GM21786 (cell line): Measurements from ENCODE around the gene ADARB1.

Experiments
- ATAC-seq: cut with Tn5 transposase; IDR thresholded peaks from one replicate; pipeline ENCODE4 v1.9.1; 2021; ENCODE audit not compliant: unreplicated experiment

The ADARB1 gene

GRCh38 chr21:45039317-45040156, 34.8 kb upstream of the ADARB1 start:
- no peak for ATAC-seq

- ATAC-seq = no peak
Observed at GRCh38 chr21:45040157-45040711, 34.1 kb upstream of the ADARB1 start.

GRCh38 chr21:45040739-45041138, 33.6 kb upstream of the ADARB1 start:
- no peak for ATAC-seq

GRCh38 chr21:45041351-45041805, 33.0 kb upstream of the ADARB1 start:
- no peak for ATAC-seq

DNA sequence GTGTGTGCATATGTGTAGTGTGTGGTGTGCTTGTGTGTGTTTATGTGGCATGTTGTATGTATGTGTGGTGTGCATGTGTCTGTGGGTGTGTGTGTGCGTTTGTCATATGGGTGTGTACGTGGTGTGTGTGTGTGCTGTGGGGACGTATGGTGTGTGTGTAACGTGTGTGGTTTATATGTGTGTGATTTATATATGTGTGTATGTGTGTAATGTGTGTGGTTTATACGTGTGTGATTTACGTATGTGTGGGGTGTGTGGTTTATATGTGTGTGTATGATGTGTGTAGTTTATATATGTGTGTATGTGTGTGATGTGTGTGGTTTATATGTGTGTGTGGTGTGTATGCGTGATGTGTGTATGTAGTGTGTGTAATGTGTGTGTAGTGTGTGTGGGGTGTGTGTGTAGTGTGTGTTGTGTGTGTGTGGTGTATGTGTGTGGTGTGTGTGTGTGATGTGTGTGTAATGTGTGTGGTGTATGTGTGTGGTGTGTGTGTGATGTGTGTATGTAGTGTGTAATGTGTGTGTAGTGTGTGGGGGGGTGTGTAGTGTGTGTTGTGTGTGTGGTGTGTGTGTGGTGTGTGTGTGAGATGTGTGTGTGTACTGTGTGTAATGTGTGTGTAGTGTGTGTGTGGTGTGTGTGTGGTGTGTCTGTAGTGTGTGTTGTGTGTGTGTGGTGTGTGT, 32.3 kb upstream of the ADARB1 start:
- ATAC-seq = no peak

DNA sequence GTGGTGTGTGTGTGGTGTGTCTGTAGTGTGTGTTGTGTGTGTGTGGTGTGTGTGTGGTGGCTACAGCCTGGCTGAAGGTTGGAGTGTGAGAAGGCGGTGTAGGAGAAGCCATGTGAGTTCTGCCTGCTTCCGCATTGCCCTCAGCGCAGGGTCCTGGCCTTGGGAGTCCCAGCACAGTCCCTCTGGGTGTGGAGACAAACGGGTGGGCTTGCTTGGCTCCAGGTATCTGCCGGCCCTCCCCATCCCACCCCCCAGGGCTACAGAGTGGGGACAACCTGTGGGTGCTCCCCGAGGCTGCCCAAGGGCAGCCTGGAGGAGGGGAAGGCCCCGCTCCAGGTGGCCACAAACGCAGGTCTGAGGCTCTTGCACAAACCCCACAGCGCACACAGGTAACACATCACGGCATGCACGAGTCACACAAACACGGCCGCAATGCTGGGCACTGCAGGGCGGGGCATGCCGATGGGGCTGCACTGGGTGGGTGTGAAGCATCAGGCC, 31.7 kb upstream of the ADARB1 start:
- no peak for ATAC-seq

- ATAC-seq = no peak
Observed at GRCh38 chr21:45043541-45044020, 30.8 kb upstream of the ADARB1 start.

DNA sequence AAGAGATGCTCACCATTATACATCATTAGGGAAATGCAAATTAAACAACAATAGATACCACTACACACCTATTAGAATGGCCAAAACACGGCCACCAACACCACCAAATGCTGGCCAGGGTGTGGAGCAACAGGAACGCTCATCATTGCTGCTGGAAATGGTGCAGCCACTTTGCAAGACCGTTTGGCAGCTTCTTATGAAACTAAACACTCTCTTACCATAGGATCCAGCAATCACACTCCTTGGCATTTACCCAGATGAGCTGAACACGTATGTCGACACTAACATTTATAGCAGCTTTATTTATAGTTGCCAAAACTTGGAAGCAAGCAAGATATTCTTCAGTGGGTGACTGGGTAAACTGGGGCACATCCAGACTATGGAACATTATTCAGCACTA, 28.9 kb upstream of the ADARB1 start:
- ATAC-seq = no peak

GRCh38 chr21:45047257-45047656, 27.1 kb upstream of the ADARB1 start:
- no peak for ATAC-seq

GRCh38 chr21:45048026-45048698, 26.2 kb upstream of the ADARB1 start:
- ATAC-seq = no peak

GRCh38 chr21:45048968-45049367, 25.4 kb upstream of the ADARB1 start:
- ATAC-seq = no peak

DNA sequence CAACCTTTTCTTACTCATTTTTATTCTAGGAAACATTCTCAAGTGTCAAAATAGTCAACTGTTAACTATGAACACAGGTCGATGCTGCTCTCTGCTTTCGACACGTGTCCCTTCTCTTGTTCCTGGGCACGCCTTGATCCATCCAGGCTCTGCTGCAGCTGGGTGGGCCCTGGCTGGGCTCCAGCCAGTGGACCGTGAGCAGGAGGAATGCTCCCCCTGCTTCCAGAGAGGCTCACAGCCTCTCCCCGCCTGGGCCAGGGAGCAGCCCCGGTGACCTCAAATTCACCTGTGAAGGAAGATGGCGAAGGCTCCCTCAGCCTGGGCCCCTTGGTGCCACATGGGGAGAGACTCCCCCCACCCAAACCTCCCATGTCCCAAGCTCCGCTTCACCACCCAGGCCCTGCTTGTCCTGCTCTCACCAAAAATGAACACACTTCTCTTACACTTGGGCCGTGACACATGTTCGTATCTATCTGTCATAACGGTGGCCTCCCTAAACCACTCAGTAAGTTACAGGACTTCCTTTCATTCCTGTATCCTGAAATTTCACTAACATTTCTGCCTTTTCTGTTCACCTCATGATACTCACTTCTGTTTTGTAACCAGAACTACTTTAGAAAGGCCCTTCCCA, 24.6 kb upstream of the ADARB1 start:
- ATAC-seq = no peak

- no peak for ATAC-seq
Observed at GRCh38 chr21:45050345-45050796, 24.0 kb upstream of the ADARB1 start.

- no peak for ATAC-seq
Observed at GRCh38 chr21:45050797-45051489, 23.4 kb upstream of the ADARB1 start.

GRCh38 chr21:45051580-45052434, 22.6 kb upstream of the ADARB1 start:
- no peak for ATAC-seq

- ATAC-seq = no peak
Observed at GRCh38 chr21:45052960-45053359, 21.4 kb upstream of the ADARB1 start.

DNA sequence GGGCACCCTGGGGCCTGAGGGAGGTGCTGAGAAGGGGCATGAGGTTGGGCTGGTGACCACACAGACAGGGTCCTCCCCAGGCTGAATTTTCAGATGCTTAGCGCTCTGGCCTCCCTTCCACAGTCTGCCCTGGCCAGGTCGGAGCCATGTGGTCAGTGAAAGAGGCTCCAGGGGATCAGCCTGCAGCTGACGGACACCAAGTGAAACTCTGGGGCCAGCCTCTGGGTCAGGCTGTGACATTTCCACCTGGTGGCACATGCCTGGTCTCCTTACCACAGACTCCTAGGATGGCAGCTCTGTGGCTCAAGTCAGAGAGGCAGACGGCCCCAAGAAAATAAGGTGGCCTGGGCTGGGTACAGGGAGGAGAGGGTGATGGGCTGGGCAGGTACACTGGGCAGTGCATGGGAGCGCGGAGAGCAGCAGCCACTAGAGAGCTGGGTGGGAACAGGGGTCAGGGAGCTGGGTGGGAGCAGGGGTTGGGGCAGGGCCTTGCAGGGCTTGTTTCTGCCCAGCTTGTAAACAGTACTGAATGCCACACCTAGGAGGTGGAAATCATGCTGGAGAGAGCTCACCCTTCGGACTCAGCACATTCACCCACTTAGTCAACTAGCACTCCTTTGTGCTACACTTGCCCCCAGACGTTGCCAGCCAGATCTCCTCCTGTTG, 20.7 kb upstream of the ADARB1 start:
- ATAC-seq = no peak

DNA sequence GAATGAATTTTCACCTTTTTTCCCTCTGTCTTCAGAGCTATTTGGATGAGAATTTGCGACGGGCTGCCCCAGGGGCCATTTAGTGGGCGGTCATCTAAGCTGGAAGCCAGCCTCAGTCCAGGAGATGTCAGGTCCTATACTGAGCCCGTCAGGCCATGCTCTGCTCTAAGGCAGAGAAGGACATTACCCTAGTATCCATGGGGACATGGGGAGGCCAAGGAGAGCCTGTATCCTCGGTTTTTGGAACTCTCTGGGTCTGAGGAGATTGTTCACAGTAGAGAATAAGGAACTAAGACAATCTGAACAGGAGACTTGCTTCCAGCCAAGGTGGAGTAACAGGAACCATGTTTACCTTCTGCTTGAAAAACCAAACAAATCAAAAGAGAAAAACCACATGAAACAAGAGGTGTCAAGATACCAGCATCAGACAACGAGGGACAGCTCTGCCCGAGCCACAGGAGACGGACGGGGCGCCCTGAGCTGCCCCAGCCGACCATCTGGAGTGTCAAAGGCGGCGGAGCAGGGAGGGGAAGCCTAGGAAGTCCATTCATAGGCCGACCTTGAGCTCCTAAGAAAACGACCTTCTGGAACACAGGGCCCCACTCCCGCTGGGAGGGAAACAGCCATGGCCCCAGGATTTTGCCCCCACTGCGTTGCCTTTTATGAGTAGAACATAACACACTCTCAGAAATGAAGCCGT, 20.0 kb upstream of the ADARB1 start:
- no peak for ATAC-seq
